Lung microvascular endothelial cell (primary cell): ENCODE data around the gene DMAC2. TPM values are rescaled to one million over a fixed set of nuclear protein-coding genes. Genes with fewer than 3 reads are reported as not detected.
"Not testable (repeated sequence)": the region's sequence is repeated elsewhere in the genome, so short reads cannot be mapped to it uniquely, and the experiment has no call there.

ENCODE experiments used
- DNase-seq, 2 donors: peaks; one replicate each; pipeline versions ENCODE4 v3.0.0 to v3.0.0-alpha.2; 2010; ENCODE audit warnings: low read depth in 2 of 2
- total RNA-seq: library from RNA; depleted of rRNA; stranded (reverse); fragments of >200 nt; gene quantifications from 2 replicates; pipeline ENCODE4 v1.2.1, GENCODE V29; 2014

The DMAC2 gene
- total RNA-seq, 1 donor from 2014 or later: 36.3 TPM

GRCh38 chr19:41399525-41399924 is 40.2 kb downstream of the DMAC2 start:
- DNase-seq: no peak

- DNase-seq: no peak
Observed at GRCh38 chr19:41399091-41399490, 40.6 kb downstream of the DMAC2 start.

- no peak for DNase-seq
Observed at GRCh38 chr19:41398598-41398997, 41.1 kb downstream of the DMAC2 start.

GRCh38 chr19:41398050-41398418 is 41.7 kb downstream of the DMAC2 start:
- no peak for DNase-seq

GRCh38 chr19:41397086-41398049 is 42.3 kb downstream of the DMAC2 start, which contains the start of the genes BCKDHA and EXOSC5:
TSS of gene BCKDHA (plus strand) at chr19:41397818. CDS start at chr19:41397828, 10 bp downstream.
TSS of gene EXOSC5 (minus strand) at chr19:41397359. CDS start at chr19:41397328, 31 bp downstream.
- DNase-seq: peak; percentile 100

GRCh38 chr19:41395355-41395754 is 44.4 kb downstream of the DMAC2 start:
- no peak for DNase-seq

GRCh38 chr19:41392775-41393174 is 46.9 kb downstream of the DMAC2 start:
- DNase-seq: no peak

- DNase-seq: no peak
Observed at GRCh38 chr19:41391618-41392017, 48.1 kb downstream of the DMAC2 start.

GRCh38 chr19:41386442-41386841 is 53.3 kb downstream of the DMAC2 start:
- DNase-seq: no peak

- no peak for DNase-seq
Observed at GRCh38 chr19:41384351-41384750, 55.4 kb downstream of the DMAC2 start.

- DNase-seq: not testable (repeated sequence)
Observed at GRCh38 chr19:41381536-41381935, 58.2 kb downstream of the DMAC2 start.

Other genes with a start within 250 kb of the DMAC2 start
- gene CYP2S1, start 246.7 kb downstream of the DMAC2 start, total RNA-seq: 0.65 TPM in 1 of 2 replicates, not detected in the other
- 2.6 and 27.0 TPM in 2 replicates for gene AXL, start 220.7 kb downstream of the DMAC2 start, total RNA-seq
- 42.1 and 53.0 TPM in 2 replicates for gene HNRNPUL1, start 175.5 kb downstream of the DMAC2 start, total RNA-seq
- 4.4 and 8.7 TPM in 2 replicates for gene CCDC97, start 129.7 kb downstream of the DMAC2 start, total RNA-seq
- gene TGFB1, start 86.0 kb downstream of the DMAC2 start, total RNA-seq: 17.4 and 19.6 TPM in 2 replicates
- 6.3 and 6.9 TPM in 2 replicates for gene B9D2, start 75.8 kb downstream of the DMAC2 start, total RNA-seq
- gene TMEM91, start 63.4 kb downstream of the DMAC2 start, total RNA-seq: 2.2 and 3.3 TPM in 2 replicates
- gene EXOSC5, start 42.6 kb downstream of the DMAC2 start, total RNA-seq: 12.9 and 13.9 TPM in 2 replicates
- gene BCKDHA, start 42.1 kb downstream of the DMAC2 start, total RNA-seq: 36.1 and 40.1 TPM in 2 replicates
- gene B3GNT8, start 12.5 kb downstream of the DMAC2 start, total RNA-seq: 2.2 and 3.0 TPM in 2 replicates
- gene ERICH4, start 3.2 kb upstream of the DMAC2 start, total RNA-seq: not detected in 2 replicates
- gene CEACAM21, start 136.3 kb upstream of the DMAC2 start, total RNA-seq: 6.8 and 10.7 TPM in 2 replicates
- not detected in 2 replicates for gene CEACAM4, start 187.2 kb upstream of the DMAC2 start, total RNA-seq
- 0.44 and 0.60 TPM in 2 replicates for gene CEACAM7, start 248.4 kb upstream of the DMAC2 start, total RNA-seq